DND-41 (cell line): Measurements from ENCODE around the gene TTC24.

Source experiments
- EZH2 ChIP-seq: IDR thresholded peaks from 3 replicates; pipeline ENCODE4 v1.6.1; 2012; ENCODE audit warnings: borderline replicate concordance, low read depth, mild to moderate bottlenecking, moderate library complexity, low read length, inconsistent platforms; ENCODE audit not compliant: severe bottlenecking
- TF ChIP-seq, protein P1 (sequence below): IDR thresholded peaks from 2 replicates; pipeline ENCODE4 v1.5.1; 2012; ENCODE audit warnings: borderline replicate concordance, low read length, moderate library complexity, mild to moderate bottlenecking; ENCODE audit not compliant: poor library complexity, severe bottlenecking; ENCODE audit errors: extremely low read depth

DNA sequence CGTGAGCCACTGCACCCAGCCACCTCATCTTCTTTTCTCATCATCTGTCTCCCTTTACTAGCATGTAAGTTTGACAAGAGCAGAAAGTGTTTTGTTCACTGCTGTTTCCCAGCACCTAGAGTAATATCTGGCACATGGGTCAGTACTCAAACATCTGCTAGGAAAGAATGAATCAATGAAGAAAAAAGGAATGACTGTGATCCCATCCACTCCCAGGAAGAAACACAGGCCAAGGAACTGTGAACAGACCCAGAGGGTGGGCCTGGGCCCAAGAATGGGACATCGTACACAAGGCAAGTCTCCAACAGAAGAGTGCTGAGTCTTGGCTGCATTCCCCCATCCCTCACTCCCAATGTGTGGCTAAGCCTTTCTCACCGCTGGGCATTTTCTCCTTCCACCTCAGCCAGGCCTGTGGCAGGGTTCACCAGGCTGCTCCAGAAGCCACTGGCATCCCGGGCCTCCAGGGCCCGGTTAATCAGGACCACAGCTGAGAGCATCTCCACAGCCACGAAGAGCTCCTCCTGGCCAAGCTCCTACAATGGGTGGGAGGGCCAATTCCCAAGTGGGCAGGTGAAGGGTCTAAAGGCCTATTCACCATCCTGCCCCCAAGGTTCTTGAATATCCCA lies 25.6 kb upstream of the TTC24 start:
- TF ChIP-seq, protein P1, sequence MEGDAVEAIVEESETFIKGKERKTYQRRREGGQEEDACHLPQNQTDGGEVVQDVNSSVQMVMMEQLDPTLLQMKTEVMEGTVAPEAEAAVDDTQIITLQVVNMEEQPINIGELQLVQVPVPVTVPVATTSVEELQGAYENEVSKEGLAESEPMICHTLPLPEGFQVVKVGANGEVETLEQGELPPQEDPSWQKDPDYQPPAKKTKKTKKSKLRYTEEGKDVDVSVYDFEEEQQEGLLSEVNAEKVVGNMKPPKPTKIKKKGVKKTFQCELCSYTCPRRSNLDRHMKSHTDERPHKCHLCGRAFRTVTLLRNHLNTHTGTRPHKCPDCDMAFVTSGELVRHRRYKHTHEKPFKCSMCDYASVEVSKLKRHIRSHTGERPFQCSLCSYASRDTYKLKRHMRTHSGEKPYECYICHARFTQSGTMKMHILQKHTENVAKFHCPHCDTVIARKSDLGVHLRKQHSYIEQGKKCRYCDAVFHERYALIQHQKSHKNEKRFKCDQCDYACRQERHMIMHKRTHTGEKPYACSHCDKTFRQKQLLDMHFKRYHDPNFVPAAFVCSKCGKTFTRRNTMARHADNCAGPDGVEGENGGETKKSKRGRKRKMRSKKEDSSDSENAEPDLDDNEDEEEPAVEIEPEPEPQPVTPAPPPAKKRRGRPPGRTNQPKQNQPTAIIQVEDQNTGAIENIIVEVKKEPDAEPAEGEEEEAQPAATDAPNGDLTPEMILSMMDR, result no peak
- no peak for TF ChIP-seq EZH2
